ENCODE data around the gene CDC42EP5. TPM values are rescaled to one million over a fixed set of nuclear protein-coding genes. Genes with fewer than 3 reads are reported as not detected.
"Not testable (repeated sequence)": the region's sequence is repeated elsewhere in the genome, so short reads cannot be mapped to it uniquely, and the experiment has no call there.

The CDC42EP5 gene, protein sequence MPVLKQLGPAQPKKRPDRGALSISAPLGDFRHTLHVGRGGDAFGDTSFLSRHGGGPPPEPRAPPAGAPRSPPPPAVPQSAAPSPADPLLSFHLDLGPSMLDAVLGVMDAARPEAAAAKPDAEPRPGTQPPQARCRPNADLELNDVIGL
- total RNA-seq: under 1 TPM in 1 of 2 experiments, not detected in 1; 0.61 TPM

DNA sequence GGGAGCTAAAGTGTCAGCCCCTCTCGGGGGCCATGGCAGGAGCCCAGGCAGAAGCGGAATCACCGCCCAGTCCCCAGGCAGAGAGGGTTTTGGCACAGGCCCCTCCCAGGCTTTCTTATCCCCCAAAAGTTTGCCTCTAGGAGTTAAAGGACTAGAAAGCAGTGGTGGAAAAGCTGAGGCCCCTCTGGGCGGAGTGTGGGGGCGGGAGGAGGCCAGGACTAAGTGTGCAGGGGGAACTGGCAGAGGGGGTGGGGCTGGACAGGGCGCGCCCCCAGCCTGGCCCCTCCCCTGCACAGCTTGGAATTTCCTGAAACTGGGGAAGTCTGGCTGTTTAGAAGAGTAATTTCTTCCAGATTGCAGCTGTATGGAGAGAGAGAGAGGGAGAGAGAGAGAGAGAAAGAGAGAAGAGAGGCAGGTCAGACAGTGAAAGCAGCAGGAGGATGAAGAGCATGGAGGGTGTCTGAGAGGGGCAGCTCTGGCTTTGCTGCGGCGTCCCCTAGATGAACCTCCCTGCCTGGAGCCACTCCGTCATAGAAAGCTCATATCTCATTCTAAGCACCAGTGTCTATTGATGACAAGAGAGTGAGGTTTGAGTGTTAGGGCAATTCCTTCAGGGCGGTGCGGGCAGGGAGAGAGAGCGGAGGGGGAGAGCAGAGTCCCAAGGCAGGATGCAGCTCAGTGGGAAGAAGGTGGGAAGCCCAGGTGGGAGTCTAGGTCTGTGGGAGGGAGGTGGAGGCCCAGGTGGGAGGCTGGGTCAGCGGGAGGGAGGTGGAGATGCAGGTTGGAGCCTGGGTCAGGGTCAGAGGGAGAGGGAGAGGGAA lies at the start of gene CDC42EP5:
TSS of gene CDC42EP5 (minus strand) at position 226 of the 821 bp plus-strand sequence. CDS start 7,749 bp downstream, outside the sequence.
- Mint-ChIP-seq H3K9me3 (ENCODE audit: low read depth) (no peaks in the 10 kb centered on the region), H3K27ac (no peak within 1 kb of the TSS)

GRCh38 chr19:54521860-54522513 lies 48.9 kb upstream of the CDC42EP5 start:
- Mint-ChIP-seq H3K4me3 (no peak overlapping the region), H3K4me1 (peaks cover 57% of the 10 kb centered on the region), H3K27me3 (peaks cover 19% of the 10 kb centered on the region), H3K36me3 (peaks cover 2% of the 10 kb centered on the region), H3K27ac (peak overlapping the region; percentile 75), H3K9me3 (ENCODE audit: low read depth) (no peaks in the 10 kb centered on the region)
- no peak for ATAC-seq
- CTCF ChIA-PET: interaction anchor here (1.0 to 1.7 kb wide), 2 partner anchors 41 to 42 kb away, joined by 3 to 4 read pairs; no protein-coding TSS in a partner anchor
- no peak for DNase-seq

More for the DNA sequence above, at the start of gene CDC42EP5:
- no peak for DNase-seq
- H3K4me1 Mint-ChIP-seq: peaks cover 4% of the 10 kb centered on the region
- no peak within 1 kb of the TSS for H3K4me3 Mint-ChIP-seq
- ATAC-seq: peak; percentile 36
- no peaks in the 10 kb centered on the region for H3K36me3 Mint-ChIP-seq
- CTCF ChIA-PET: interaction anchor here (1.0 to 1.9 kb wide), 3 partner anchors 9 to 204 kb away, joined by 3 to 7 read pairs (median 3); no protein-coding TSS in a partner anchor
- peaks cover 55% of the 10 kb centered on the region for H3K27me3 Mint-ChIP-seq

DNA sequence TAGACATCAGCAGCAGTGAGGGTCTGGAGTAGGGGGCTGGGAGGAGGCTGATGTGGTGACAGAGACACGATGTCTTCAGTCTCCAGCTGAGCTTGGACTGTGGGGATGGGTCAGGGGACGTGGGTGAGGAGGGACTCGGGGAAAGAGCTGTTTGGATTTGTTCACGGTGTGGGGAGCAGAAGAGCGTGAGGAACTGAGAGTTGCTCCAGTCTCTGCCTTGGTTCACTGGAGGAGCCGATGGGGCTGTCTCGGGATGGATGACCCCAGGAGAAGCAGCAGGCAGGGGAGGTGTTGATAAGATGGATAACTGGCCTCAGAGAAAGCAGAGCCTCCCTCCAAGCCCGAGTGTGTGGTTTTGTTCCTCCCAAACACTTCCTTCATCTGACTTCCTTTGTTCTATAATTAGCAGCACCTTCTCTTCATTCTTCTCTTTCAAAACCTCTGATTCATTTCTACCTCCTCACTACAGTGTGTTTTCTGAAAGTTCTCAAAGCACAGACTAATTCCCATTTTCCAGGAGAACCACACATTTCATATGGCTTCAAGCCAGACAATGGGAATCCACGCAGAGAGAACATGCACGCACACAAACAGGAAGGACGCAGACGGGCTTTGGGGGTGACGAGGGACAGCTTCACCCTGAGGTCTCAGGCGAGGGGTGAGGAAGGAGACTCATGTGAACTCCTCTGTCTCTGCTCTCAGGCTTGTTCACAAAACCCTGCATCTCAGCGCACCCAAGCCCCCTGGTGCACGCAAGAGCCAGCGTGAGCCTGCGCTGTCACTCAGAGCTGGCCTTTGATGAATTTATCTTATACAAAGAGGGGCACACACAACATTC lies 48.1 kb upstream of the CDC42EP5 start:
- Mint-ChIP-seq H3K4me1 (peaks cover 57% of the 10 kb centered on the region), H3K9me3 (ENCODE audit: low read depth) (no peaks in the 10 kb centered on the region), H3K27ac (peak overlapping the region; percentile 75), H3K27me3 (peaks cover 19% of the 10 kb centered on the region), H3K4me3 (peak overlapping the region; percentile 39), H3K36me3 (peaks cover 2% of the 10 kb centered on the region)
- no peak for ATAC-seq
- DNase-seq: no peak
- CTCF ChIA-PET: no interaction called here

- H3K4me3 Mint-ChIP-seq: no peak overlapping the region
- H3K36me3 Mint-ChIP-seq: no peaks in the 10 kb centered on the region
- peak; percentile 79 for DNase-seq
- CTCF ChIA-PET: interaction anchor here (0.6 to 1.4 kb wide), 4 partner anchors 10 to 1611 kb away, joined by 3 to 5 read pairs (median 3); no protein-coding TSS in a partner anchor
- peak overlapping the region; percentile 80 for H3K27ac Mint-ChIP-seq
- ATAC-seq: peak; percentile 81
- peaks cover 54% of the 10 kb centered on the region for H3K4me1 Mint-ChIP-seq
- H3K27me3 Mint-ChIP-seq: peaks cover 22% of the 10 kb centered on the region
- no peaks in the 10 kb centered on the region for H3K9me3 Mint-ChIP-seq (ENCODE audit: low read depth)
Observed at GRCh38 chr19:54518844-54519243, 45.7 kb upstream of the CDC42EP5 start.

DNA sequence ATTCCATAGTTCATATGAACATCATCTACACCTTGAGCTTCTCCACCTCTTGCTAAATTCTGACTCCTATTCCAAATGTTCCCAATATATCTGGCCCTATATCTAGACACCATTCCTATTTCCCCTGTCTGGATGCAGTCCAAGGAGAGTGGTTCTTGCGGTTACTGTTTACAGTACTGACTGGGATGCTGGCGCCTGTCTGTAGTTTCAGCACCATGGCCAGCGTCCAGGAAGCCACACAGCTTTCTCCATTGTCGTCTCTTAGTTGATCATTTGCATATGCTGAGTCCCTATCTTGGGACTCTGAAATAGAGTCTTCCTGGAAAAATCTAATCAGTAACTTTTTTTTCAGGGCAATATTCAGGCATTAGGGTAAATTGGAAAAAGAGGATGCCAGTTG lies 44.4 kb upstream of the CDC42EP5 start:
- CTCF ChIA-PET: interaction anchor here (1.0 to 1.1 kb wide), 2 partner anchors 36 to 599 kb away, joined by 3 to 6 read pairs; no protein-coding TSS in a partner anchor
- DNase-seq (peak; percentile 79), ATAC-seq (peak; percentile 43)
- H3K4me3 Mint-ChIP-seq: no peak overlapping the region
- H3K4me1 Mint-ChIP-seq: peaks cover 41% of the 10 kb centered on the region
- peaks cover 22% of the 10 kb centered on the region for H3K27me3 Mint-ChIP-seq
- no peak overlapping the region for H3K27ac Mint-ChIP-seq
- no peaks in the 10 kb centered on the region for H3K36me3 Mint-ChIP-seq
- no peaks in the 10 kb centered on the region for H3K9me3 Mint-ChIP-seq (ENCODE audit: low read depth)

DNA sequence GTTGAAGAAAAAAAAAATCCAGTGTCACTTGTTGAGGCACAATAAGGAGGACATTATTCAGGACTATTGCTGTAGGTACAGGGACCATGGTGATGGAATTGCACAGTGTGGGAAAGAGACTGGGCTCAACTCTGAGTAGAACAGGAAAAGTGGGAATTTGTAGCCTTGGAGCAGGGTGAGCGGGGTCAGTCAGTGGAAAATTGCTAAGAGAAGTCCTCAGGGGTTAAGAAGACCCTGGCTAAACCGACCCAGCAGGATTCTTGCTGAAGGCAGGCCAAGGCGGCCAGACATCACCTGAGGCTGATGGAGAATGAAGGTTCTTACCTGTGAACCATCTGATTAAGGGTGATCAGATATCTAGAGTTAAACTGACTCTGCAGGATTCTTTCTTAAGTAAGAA lies 42.1 kb upstream of the CDC42EP5 start:
- Mint-ChIP-seq H3K4me3 (no peak overlapping the region), H3K9me3 (ENCODE audit: low read depth) (no peaks in the 10 kb centered on the region), H3K27me3 (peaks cover 13% of the 10 kb centered on the region), H3K27ac (no peak overlapping the region), H3K4me1 (peaks cover 20% of the 10 kb centered on the region), H3K36me3 (no peaks in the 10 kb centered on the region)
- CTCF ChIA-PET: no interaction called here
- ATAC-seq: no peak
- DNase-seq: no peak

DNA sequence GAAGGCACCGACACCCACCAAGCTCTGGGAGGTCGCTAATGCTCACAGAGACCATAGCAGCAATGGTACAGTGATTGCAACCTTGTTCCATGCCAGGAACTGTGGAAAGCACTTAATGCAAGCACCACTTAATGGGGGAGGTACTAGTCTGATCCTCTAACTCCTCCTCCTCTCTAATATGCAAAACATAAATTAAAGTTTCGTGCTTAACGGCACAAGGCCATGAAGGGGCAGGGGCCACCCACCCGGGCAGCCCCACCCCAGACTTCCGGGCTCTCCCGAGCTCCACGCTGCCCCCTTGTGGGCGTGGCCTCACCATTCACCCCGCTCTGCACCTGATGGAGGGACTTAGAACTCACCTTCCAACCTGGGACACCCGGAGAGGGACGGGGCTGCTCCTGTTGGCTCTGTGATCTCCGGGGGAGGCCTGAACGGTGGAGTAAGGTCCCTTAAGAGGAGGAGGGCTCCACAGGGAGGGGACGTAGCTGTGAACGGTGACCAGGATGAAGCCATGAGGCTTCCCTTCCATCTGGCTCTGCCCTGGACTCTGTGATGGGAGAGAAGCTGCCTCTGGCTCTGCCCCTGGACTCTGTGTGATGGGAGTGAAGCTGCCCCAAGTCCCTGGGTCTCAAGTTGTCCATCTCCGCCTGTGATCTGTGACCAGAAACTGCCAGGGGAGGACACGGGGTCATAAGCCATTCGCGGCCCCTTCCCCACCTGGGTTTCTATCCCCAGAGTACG lies 36.3 kb upstream of the CDC42EP5 start:
- H3K4me3 Mint-ChIP-seq; H3K36me3 Mint-ChIP-seq; CTCF ChIA-PET; H3K27ac Mint-ChIP-seq; H3K9me3 Mint-ChIP-seq (ENCODE audit: low read depth); DNase-seq: not testable (repeated sequence)
- ATAC-seq: peak; percentile 76
- Mint-ChIP-seq H3K27me3 (peaks cover 16% of the 10 kb centered on the region), H3K4me1 (peaks cover 12% of the 10 kb centered on the region)

DNA sequence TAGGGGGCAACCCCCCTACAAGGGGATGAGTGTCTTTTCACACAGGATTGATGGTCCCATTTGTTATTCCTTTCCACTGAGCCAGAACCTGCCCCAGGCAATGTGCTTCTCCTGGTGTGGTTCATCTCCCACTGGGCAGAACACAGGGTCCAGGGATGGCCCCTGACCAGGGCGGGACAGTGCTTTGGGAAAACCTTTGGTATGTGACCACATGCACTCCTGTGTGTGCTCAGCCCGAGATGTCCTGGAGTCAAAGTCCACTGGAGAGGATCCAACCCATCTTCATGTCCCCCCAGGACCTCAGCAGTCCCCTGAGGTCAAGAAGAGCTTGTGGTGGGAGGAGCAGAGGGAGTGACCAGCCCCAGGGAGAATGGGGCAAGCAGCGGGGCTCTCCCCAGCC lies 35.4 kb upstream of the CDC42EP5 start:
- DNase-seq; H3K4me3 Mint-ChIP-seq; H3K36me3 Mint-ChIP-seq; H3K9me3 Mint-ChIP-seq (ENCODE audit: low read depth); ATAC-seq; H3K27ac Mint-ChIP-seq: not testable (repeated sequence)
- peaks cover 16% of the 10 kb centered on the region for H3K27me3 Mint-ChIP-seq
- CTCF ChIA-PET: interaction anchor here (1.4 kb wide), 1 partner anchor 27 kb away, joined by 3 read pairs; no protein-coding TSS in a partner anchor
- peaks cover 12% of the 10 kb centered on the region for H3K4me1 Mint-ChIP-seq

DNA sequence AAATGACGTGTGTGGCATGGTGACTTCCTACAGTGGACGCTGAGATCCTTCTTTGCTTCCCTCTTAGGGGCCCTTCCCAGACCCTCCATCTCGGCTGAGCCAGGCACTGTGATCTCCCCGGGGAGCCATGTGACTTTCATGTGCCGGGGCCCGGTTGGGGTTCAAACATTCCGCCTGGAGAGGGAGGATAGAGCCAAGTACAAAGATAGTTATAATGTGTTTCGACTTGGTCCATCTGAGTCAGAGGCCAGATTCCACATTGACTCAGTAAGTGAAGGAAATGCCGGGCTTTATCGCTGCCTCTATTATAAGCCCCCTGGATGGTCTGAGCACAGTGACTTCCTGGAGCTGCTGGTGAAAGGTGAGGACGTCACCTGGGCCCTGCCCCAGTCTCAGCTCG lies 34.7 kb upstream of the CDC42EP5 start:
- no peak overlapping the region for H3K4me3 Mint-ChIP-seq
- H3K27ac Mint-ChIP-seq: no peak overlapping the region
- peaks cover 12% of the 10 kb centered on the region for H3K4me1 Mint-ChIP-seq
- DNase-seq (no peak), ATAC-seq (no peak)
- CTCF ChIA-PET: interaction anchor here (1.4 kb wide), 1 partner anchor 26 kb away, joined by 3 read pairs; no protein-coding TSS in a partner anchor
- H3K27me3 Mint-ChIP-seq: peaks cover 16% of the 10 kb centered on the region
- no peaks in the 10 kb centered on the region for H3K9me3 Mint-ChIP-seq (ENCODE audit: low read depth)
- H3K36me3 Mint-ChIP-seq: no peaks in the 10 kb centered on the region

GRCh38 chr19:54507038-54507717 lies 34.1 kb upstream of the CDC42EP5 start:
- Mint-ChIP-seq H3K4me1 (peaks cover 17% of the 10 kb centered on the region), H3K27me3 (peaks cover 22% of the 10 kb centered on the region)
- H3K4me3 Mint-ChIP-seq; DNase-seq; H3K9me3 Mint-ChIP-seq (ENCODE audit: low read depth); CTCF ChIA-PET; ATAC-seq; H3K36me3 Mint-ChIP-seq; H3K27ac Mint-ChIP-seq: not testable (repeated sequence)

DNA sequence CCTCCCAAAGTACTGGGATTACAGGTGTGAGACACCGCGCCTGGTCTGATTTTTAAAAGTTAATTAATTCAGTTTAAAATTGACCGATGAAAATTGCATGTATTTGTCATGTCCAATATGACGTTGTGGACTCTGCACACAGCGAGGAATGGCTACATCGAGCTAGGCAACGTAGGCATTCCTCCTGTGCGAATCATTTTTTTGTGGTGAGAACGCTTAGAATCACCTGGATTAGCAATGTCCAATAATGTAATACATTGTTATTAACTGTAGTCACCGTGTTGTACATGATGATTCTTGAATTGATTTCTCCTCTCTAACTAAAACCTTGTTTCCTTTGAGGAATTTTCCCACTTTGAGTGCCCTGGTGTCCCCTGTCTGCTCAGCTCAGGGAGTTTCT lies 33.0 kb upstream of the CDC42EP5 start:
- CTCF ChIA-PET: no interaction called here
- Mint-ChIP-seq H3K27me3 (peaks cover 23% of the 10 kb centered on the region), H3K9me3 (ENCODE audit: low read depth) (no peaks in the 10 kb centered on the region), H3K4me3 (no peak overlapping the region), H3K4me1 (peaks cover 17% of the 10 kb centered on the region), H3K27ac (no peak overlapping the region), H3K36me3 (no peaks in the 10 kb centered on the region)
- DNase-seq (no peak), ATAC-seq (no peak)

DNA sequence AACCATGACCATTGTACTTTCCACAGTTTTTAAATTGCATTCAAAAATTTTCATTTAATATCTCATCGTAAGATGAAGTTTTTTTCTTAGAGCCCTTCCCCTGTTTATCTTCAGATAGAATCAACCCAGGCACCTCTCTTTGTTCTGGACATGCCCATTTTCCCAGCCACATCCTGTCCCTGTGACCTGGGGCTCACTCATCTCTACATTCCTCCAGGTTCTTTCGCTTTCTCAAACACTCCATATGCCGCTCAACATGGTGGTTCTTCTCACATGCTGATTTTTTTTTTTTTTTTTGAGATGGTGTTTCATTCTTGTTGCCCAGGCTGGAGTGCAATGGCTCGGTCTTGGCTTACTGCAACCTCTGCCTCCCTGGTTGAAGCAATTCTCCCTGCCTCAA lies 32.4 kb upstream of the CDC42EP5 start:
- H3K9me3 Mint-ChIP-seq (ENCODE audit: low read depth); H3K27ac Mint-ChIP-seq; H3K36me3 Mint-ChIP-seq; ATAC-seq; DNase-seq; H3K4me3 Mint-ChIP-seq; CTCF ChIA-PET: not testable (repeated sequence)
- H3K27me3 Mint-ChIP-seq: peaks cover 23% of the 10 kb centered on the region
- peaks cover 17% of the 10 kb centered on the region for H3K4me1 Mint-ChIP-seq

Measured in activated CD8-positive, alpha-beta memory T cell treated with anti-CD3 and anti-CD28 coated beads, Interleukin-2, amount 10 ng/mL, durations not matched to agents 7 days and 5 days (primary cell).